Left lung (tissue), 10 donors: Measurements from ENCODE around the gene CIZ1. TPM values are rescaled to one million over a fixed set of nuclear protein-coding genes. Genes with fewer than 3 reads are reported as not detected.
A peak's percentile ranks its signal among the peaks of the same experiment; 100 is the strongest.

ENCODE experiments used
- ATAC-seq: fragments of 200-7000 bp; cut with Tn5 transposase; one replicate; pipeline ENCODE4 v1.9.1; 2020; ENCODE audit warnings: moderate library complexity
- DNase-seq, 4 donors: peaks; one replicate each; pipeline ENCODE4 v3.0.0-alpha.2; 2013 to 2020
- H3K27ac ChIP-seq, 2 donors: fragments of 200-600 bp; sonication (generic) in 1 of 2; one replicate each; pipeline versions ENCODE4 v1.5.0 to v1.8.0; 2020 to 2021
- H3K27me3 ChIP-seq, 2 donors: fragments of 200-600 bp; sonication (generic) in 1 of 2; one replicate each; pipeline versions ENCODE4 v1.5.0 to v1.8.0; 2020 to 2021
- H3K36me3 ChIP-seq, 2 donors: fragments of 200-600 bp; sonication (generic) in 1 of 2; one replicate each; pipeline versions ENCODE4 v1.5.0 to v1.8.0; 2020 to 2021
- H3K4me1 ChIP-seq, 2 donors: fragments of 200-600 bp; one replicate each; pipeline ENCODE4 v1.8.0; 2021
- H3K4me3 ChIP-seq, 2 donors: fragments of 200-600 bp; sonication (generic) in 1 of 2; one replicate each; pipeline versions ENCODE4 v1.5.0 to v1.8.0; 2020 to 2021; ENCODE audit warnings: mild to moderate bottlenecking in 1 of 2
- H3K9me3 ChIP-seq, 2 donors: fragments of 200-600 bp; sonication (generic) in 1 of 2; one replicate each; pipeline versions ENCODE4 v1.5.0 to v1.8.0; 2020 to 2021
- CTCF ChIP-seq, 2 donors: fragments of 200-600 bp; sonication (generic) in 1 of 2; IDR thresholded peaks; one replicate each; pipeline versions ENCODE4 v1.5.0 to v1.8.0; 2021; ENCODE audit warnings: antibody characterized with exemption in 2 of 2
- intact Hi-C, 2 donors: fragments of 100-400 bp; cut with DNase I; formaldehyde crosslinking; loops; one replicate each; pipeline versions ENCODE4 v1.11.2 to v1.14.2; 2022
- polyA plus RNA-seq, 6 donors: library from polyadenylated mRNA; unstranded; fragments of 120-200 nt; gene quantifications; one replicate each; pipeline ENCODE4 v1.2.1, GENCODE V29; 2013; ENCODE audit not compliant: insufficient read length in 6 of 6
- total RNA-seq, 2 donors: library from RNA; stranded (reverse); fragmentation: NEBNext Ultra II Directional; extraction: Animal tissue kit (Norgen Biotek cat#: 25700); gene quantifications; one replicate each; pipeline ENCODE4 v1.2.1, GENCODE V29; 2021
- donor health status: DM: no; HTN: yes; CAD: no.
- donor health status: DM: no; HTN: no; CAD: no.

Gene CIZ1
- total and polyA plus RNA-seq, 8 donors, result 102 to 163 (median 143) TPM

- Histone ChIP-seq H3K9me3 (no peaks in the 10 kb centered on the region), H3K27me3 (no peaks in the 10 kb centered on the region), H3K4me3 (no peak overlapping the region), H3K27ac (no peak overlapping the region), H3K36me3 (peaks cover 0 to 88% of the 10 kb centered on the region in 2 donors), H3K4me1 (peaks cover 0 to 9% of the 10 kb centered on the region in 2 donors)
- intact Hi-C loops, result no loop called here
- ATAC-seq, result no peak
- no peak for TF ChIP-seq CTCF (IDR thresholded peaks at IDR 0.05)
- DNase-seq, result no peak
These were observed 25.2 kb downstream of the CIZ1 start for GRCh38 chr9:128166169-128166568.

GRCh38 chr9:128164307-128164885 is 27.0 kb downstream of the CIZ1 start:
- DNase-seq (no peak), ATAC-seq (no peak)
- H3K36me3 ChIP-seq, result peaks cover 0 to 74% of the 10 kb centered on the region in 2 donors
- no peak overlapping the region for H3K4me3 ChIP-seq
- no peaks in the 10 kb centered on the region for H3K9me3 ChIP-seq
- peaks cover 0 to 19% of the 10 kb centered on the region in 2 donors for H3K4me1 ChIP-seq
- peak overlapping the region in 1 of 2 donors; percentile 28 for H3K27ac ChIP-seq
- no peaks in the 10 kb centered on the region for H3K27me3 ChIP-seq
- no peak for TF ChIP-seq CTCF (IDR thresholded peaks at IDR 0.05)
- intact Hi-C loops, result no loop called here

- peaks cover 0 to 23% of the 10 kb centered on the region in 2 donors for H3K4me1 ChIP-seq
- intact Hi-C loops, result no loop called here
- no peak for TF ChIP-seq CTCF (IDR thresholded peaks at IDR 0.05)
- H3K4me3 ChIP-seq, result no peak overlapping the region
- H3K27ac ChIP-seq, result no peak overlapping the region
- DNase-seq, result peak in 1 of 4 donors; percentile 59
- no peak for ATAC-seq
- no peaks in the 10 kb centered on the region for H3K27me3 ChIP-seq
- H3K36me3 ChIP-seq, result peaks cover 0 to 67% of the 10 kb centered on the region in 2 donors
- H3K9me3 ChIP-seq, result no peaks in the 10 kb centered on the region
These were observed 27.7 kb downstream of the CIZ1 start for GRCh38 chr9:128163523-128164306.

GRCh38 chr9:128163027-128163515 is 28.3 kb downstream of the CIZ1 start:
- TF ChIP-seq CTCF (IDR thresholded peaks at IDR 0.05), result no peak
- no peak for DNase-seq
- H3K4me1 ChIP-seq, result peaks cover 0 to 23% of the 10 kb centered on the region in 2 donors
- intact Hi-C loops, result no loop called here
- H3K36me3 ChIP-seq, result peaks cover 0 to 61% of the 10 kb centered on the region in 2 donors
- no peak overlapping the region for H3K4me3 ChIP-seq
- no peaks in the 10 kb centered on the region for H3K9me3 ChIP-seq
- H3K27me3 ChIP-seq, result no peaks in the 10 kb centered on the region
- no peak overlapping the region for H3K27ac ChIP-seq
- no peak for ATAC-seq
